K562 (cell line): Measurements from ENCODE around the gene TFB2M. TPM values are rescaled to one million over a fixed set of nuclear protein-coding genes. Genes with fewer than 3 reads are reported as not detected.

Experiments
- ARID3A ChIP-seq: IDR thresholded peaks from 2 replicates; pipeline ENCODE4 v1.6.1; 2012; ENCODE audit warnings: low read depth, low read length, improper control_type of control experiment, borderline replicate concordance
- ATF2 ChIP-seq: sonication (generic); formaldehyde crosslinking; IDR thresholded peaks from 2 replicates; pipeline ENCODE4 v1.8.1; 2022; ENCODE audit warnings: missing genetic modification reagents
- CAMTA2 ChIP-seq: fragments of 250-450 bp; sonication (Bioruptor Pico); conservative IDR thresholded peaks from 2 replicates; pipeline ENCODE4 v1.5.1; 2022
- FIP1L1 ChIP-seq: fragments of 200-400 bp; formaldehyde crosslinking; IDR thresholded peaks from 2 replicates; pipeline ENCODE4 v1.6.1; 2018; ENCODE audit warnings: mild to moderate bottlenecking, low read depth, low read length; ENCODE audit not compliant: poor library complexity, severe bottlenecking
- HDGF ChIP-seq: fragments of 450-650 bp; IDR thresholded peaks from 2 replicates; pipeline ENCODE4 v1.6.1; 2016
- HNRNPH1 ChIP-seq: fragments of 200-400 bp; formaldehyde crosslinking; optimal IDR thresholded peaks from 2 replicates; pipeline ENCODE3; 2017; ENCODE audit warnings: low read depth, mild to moderate bottlenecking, low read length, moderate library complexity
- L3MBTL2 ChIP-seq: fragments of 450-650 bp; IDR thresholded peaks from 2 replicates; pipeline ENCODE4 v1.6.1; 2016; ENCODE audit warnings: mild to moderate bottlenecking, moderate library complexity
- OTX1 ChIP-seq: fragments of 450-650 bp; formaldehyde crosslinking; IDR thresholded peaks from 2 replicates; pipeline ENCODE4 v1.4.0; 2022; ENCODE audit warnings: mild to moderate bottlenecking
- PHB2 ChIP-seq: fragments of 450-650 bp; IDR thresholded peaks from 2 replicates; pipeline ENCODE4 v1.6.1; 2017; ENCODE audit warnings: low read depth
- RERE ChIP-seq: sonication (generic); formaldehyde crosslinking; IDR thresholded peaks from 2 replicates; pipeline ENCODE4 v1.8.0; 2023; ENCODE audit warnings: missing genetic modification reagents, mild to moderate bottlenecking, borderline replicate concordance
- RFX5 ChIP-seq: IDR thresholded peaks from 2 replicates; pipeline ENCODE4 v1.6.1; 2011; ENCODE audit warnings: low read depth, mild to moderate bottlenecking, improper control_type of control experiment, low read length
- SRSF1 ChIP-seq: fragments of 200-400 bp; formaldehyde crosslinking; IDR thresholded peaks from 2 replicates; pipeline ENCODE4 v1.6.1; 2017; ENCODE audit warnings: mild to moderate bottlenecking, low read depth, low read length, moderate library complexity
- STAT5B ChIP-seq: fragments of 250-450 bp; sonication (Bioruptor Pico); IDR thresholded peaks from 2 replicates; pipeline ENCODE4 v1.8.0; 2021; ENCODE audit warnings: mild to moderate bottlenecking, inconsistent platforms
- ZBTB33 ChIP-seq: sonication (generic); formaldehyde crosslinking; IDR thresholded peaks from 2 replicates; pipeline ENCODE4 v1.8.1; 2023; ENCODE audit warnings: mild to moderate bottlenecking, missing genetic modification reagents
- ZFP30 ChIP-seq: fragments of 250-450 bp; sonication (Bioruptor Pico); IDR thresholded peaks from 2 replicates; pipeline ENCODE4 v1.8.0; 2022; ENCODE audit warnings: moderate library complexity, mild to moderate bottlenecking, inconsistent platforms, borderline replicate concordance
- ZNF239 ChIP-seq: fragments of 250-450 bp; sonication (Bioruptor Pico); IDR thresholded peaks from 2 replicates; pipeline ENCODE4 v1.4.0; 2020; ENCODE audit warnings: mild to moderate bottlenecking
- ZNF253 ChIP-seq: fragments of 250-450 bp; sonication (Bioruptor Pico); conservative IDR thresholded peaks from 2 replicates; pipeline ENCODE4 v1.6.1; 2021; ENCODE audit warnings: mild to moderate bottlenecking
- ZNF384 ChIP-seq: IDR thresholded peaks from 2 replicates; pipeline ENCODE4 v1.6.1; 2012; ENCODE audit warnings: low read depth, low read length, improper control_type of control experiment
- polyA plus RNA-seq, 8 experiments: library from polyadenylated mRNA; depleted of rRNA in 4 of 8; stranded (reverse) in 5 of 8; unstranded in 3 of 8; fragments of >200 nt; fragmentation: Nextera tagmentation in 2 of 8; fragmentation: Illumina TruSeq in 1 of 8; extraction: Ambion mirVana in 2 of 8; extraction: Trizol in 1 of 8; gene quantifications; 2 replicates each; pipeline versions ENCODE4 v1.2.1 to v1.2.3, GENCODE V29; 2011 to 2014; ENCODE audit warnings: inconsistent platforms in 1 of 8, missing spikeins in 1 of 8
- total RNA-seq, 7 experiments: library from RNA; depleted of rRNA in 6 of 7; stranded (reverse); fragments of >200 nt in 6 of 7; fragmentation: Illumina TruSeq in 2 of 7; extraction: Trizol in 2 of 7; gene quantifications; 2 replicates each; pipeline versions ENCODE4 v1.2.1 to v1.2.3, GENCODE V29; 2011 to 2021; ENCODE audit warnings: low replicate concordance in 1 of 7

The TFB2M gene
- total and polyA plus RNA-seq, 9 of the 15 experiments (the other 6 are each of a cell fraction or from before 2014, with no cell fraction given), result 55.1 to 162 (median 70.6) TPM

- TF ChIP-seq RERE (CRISPR knock-in tag) (no peak), SRSF1 (no peak), ZFP30 (CRISPR knock-in tag) (no peak), ZNF239 (CRISPR knock-in tag) (no peak), HDGF (no peak), FIP1L1 (peak; percentile 60), ZNF384 (no peak), OTX1 (no peak), HNRNPH1 (no peak), CAMTA2 (CRISPR knock-in tag) (no peak), ZNF253 (no peak), PHB2 (no peak), L3MBTL2 (peak; percentile 55), ZBTB33 (CRISPR knock-in tag) (no peak), ARID3A (no peak), ATF2 (CRISPR knock-in tag) (no peak), RFX5 (no peak), STAT5B (CRISPR knock-in tag) (no peak)
These were observed 59.2 kb downstream of the TFB2M start, which contains the start of gene SMYD3 (continued) for GRCh38 chr1:246506674-246507481.
